ENCODE results near the gene DMAP1. TPM values are rescaled to one million over a fixed set of nuclear protein-coding genes. Genes with fewer than 3 reads are reported as not detected.

DMAP1 gene
- total RNA-seq, 1 experiment from 2014 or later, result 10.6 TPM

Other genes with a start within 250 kb of the DMAP1 start
- 64.7 and 88.9 TPM in 2 replicates for gene DPH2, start 243.5 kb upstream of the DMAP1 start, total RNA-seq (2014; rRNA removed; shearing (Covaris generic))
- gene ATP6V0B, start 238.5 kb upstream of the DMAP1 start, total RNA-seq (2014; rRNA removed; shearing (Covaris generic)), result 207 and 233 TPM in 2 replicates
- gene B4GALT2, start 234.3 kb upstream of the DMAP1 start, total RNA-seq (2014; rRNA removed; shearing (Covaris generic)), result 55.9 and 58.1 TPM in 2 replicates
- gene CCDC24, start 221.9 kb upstream of the DMAP1 start, total RNA-seq (2014; rRNA removed; shearing (Covaris generic)), result 1.8 and 3.6 TPM in 2 replicates
- gene SLC6A9, start 182.0 kb upstream of the DMAP1 start, total RNA-seq (2014; rRNA removed; shearing (Covaris generic)), result 0.74 and 6.3 TPM in 2 replicates
- gene KLF17, start 94.7 kb upstream of the DMAP1 start, total RNA-seq (2014; rRNA removed; shearing (Covaris generic)), result not detected in 2 replicates
- gene KLF18, start 71.8 kb upstream of the DMAP1 start, total RNA-seq (2014; rRNA removed; shearing (Covaris generic)), result 0.48 TPM in 1 of 2 replicates, not detected in the other
- gene ERI3, start 141.8 kb downstream of the DMAP1 start, total RNA-seq (2014; rRNA removed; shearing (Covaris generic)), result 93.3 and 101 TPM in 2 replicates
- gene RNF220, start 191.8 kb downstream of the DMAP1 start, total RNA-seq (2014; rRNA removed; shearing (Covaris generic)), result 153 and 198 TPM in 2 replicates

Measured in Daoy (cell line).